Measurements from ENCODE around the gene GUCA1A.
A peak's percentile ranks its signal among the peaks of the same experiment; 100 is the strongest.
"Not testable (repeated sequence)": the region's sequence is repeated elsewhere in the genome, so short reads cannot be mapped to it uniquely, and the experiment has no call there.

Gene GUCA1A

DNA sequence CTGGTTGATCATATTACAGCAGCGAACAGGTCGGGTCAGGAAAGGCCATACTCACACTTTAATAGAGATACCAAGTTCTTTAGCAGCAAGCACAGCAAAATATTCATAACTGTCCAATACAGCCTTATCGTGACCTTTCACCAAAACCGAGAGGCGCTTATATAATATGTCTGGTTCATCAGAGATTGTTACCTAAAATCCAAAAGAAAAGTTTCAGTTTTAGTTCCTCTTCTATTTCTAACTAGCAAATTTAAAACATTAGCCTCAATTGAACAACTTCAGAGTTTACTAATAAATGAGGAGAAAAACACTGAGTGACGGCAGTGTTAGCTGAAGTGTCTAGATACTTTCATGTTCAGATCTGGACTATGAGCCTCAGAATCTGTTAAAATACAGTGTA, 38.6 kb downstream of the GUCA1A start:
- no peak for DNase-seq

DNA sequence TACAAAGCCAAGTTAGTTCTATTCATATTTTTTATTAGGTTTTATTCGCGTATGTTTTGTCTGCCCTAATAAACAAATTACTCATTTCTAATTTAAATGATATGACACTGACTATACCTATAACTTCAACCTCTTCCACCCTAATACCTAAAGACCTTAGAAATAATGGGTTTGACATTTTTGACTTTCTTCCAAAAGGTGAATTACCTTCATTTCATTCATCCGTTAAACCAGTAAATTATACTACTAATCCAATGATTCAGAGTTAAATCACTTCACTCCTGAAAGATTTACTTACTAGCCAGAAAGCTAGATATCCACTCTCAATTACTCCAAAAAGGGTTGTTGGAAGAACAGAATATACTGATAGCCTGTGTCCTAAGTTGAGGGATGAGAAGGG, 39.3 kb downstream of the GUCA1A start:
- DNase-seq, result no peak

DNA sequence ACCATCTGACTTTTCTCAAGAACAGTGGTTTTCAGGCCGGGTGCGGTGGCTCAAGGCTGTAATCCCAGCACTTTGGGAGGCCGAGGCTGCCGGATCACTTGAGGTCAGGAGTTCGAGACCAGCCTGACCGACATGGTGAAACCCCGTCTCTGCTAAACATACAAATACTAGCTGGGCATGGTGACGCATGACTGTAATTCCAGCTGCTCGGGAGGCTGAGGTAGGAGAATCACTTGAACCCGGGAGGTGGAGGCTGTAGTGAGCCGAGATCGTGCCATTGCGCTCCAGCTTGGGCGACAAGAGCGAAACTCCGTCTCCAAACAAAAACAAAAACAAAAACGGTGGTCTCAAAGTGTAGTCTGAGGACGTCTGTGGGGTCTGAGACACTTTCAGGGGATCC, 43.3 kb downstream of the GUCA1A start:
- DNase-seq, result not testable (repeated sequence)

DNA sequence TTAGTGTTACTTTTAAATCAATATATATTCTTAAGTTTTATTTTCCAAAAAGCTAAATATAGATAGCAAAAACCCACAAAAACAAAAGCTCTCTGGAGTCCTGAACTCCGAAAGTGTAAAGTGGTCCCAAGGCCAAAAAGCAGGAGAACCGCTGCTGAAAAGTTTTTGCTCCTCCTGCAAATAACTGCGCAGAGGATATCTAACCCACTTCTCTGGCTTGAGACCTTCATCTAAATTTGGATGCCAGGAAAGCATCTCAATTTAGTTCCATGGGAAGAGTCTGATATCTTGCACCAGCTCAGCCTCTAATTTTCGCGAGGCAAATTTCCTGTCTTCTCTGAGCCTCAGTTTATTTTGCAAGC, 44.0 kb downstream of the GUCA1A start:
- DNase-seq, result no peak

DNA sequence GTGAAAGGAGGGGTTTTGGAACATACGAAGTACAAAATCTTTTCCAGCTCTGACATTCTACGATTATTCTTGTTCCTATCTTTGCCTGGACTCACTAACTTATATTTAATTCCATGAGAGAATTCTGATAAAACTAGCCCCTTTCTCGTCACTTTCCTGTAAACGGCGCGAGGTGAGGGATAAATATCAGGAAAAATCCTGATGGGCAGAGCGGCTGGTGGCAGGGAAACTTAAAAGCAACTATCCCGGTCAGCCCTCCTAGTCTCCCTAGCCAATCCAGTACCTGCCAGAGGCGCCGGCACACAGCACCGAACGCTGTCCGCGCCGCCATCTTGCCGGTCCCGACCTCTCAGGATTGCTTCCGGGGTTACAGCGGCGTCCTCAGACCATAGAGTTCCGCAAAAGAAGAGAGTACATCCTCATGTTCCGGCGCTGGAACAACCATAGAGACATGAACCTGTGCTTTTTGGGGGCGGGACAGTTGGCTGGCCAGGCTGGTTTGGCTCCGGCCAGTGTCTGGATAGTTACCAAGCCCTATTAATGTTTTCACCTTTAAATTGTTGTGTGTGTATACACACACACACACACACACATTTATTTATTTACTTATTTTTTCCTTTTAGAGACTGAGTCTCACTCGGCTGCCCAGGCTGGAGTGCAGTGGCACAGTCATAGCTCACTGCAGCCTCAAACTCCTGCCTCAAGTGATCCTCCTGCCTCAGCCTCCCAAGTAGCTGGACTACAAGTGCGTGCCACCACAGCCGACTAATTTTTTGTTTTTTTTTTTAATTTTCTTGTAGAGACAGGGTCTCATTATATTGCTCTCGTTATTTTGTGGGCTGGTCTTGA, 44.6 kb downstream of the GUCA1A start, which contains the start of gene MRPS10:
TSS of gene MRPS10 (minus strand) at position 343 of the 849 bp plus-strand sequence. CDS start at position 331, 12 bp downstream.
- peak; percentile 63 to 93 for DNase-seq

DNA sequence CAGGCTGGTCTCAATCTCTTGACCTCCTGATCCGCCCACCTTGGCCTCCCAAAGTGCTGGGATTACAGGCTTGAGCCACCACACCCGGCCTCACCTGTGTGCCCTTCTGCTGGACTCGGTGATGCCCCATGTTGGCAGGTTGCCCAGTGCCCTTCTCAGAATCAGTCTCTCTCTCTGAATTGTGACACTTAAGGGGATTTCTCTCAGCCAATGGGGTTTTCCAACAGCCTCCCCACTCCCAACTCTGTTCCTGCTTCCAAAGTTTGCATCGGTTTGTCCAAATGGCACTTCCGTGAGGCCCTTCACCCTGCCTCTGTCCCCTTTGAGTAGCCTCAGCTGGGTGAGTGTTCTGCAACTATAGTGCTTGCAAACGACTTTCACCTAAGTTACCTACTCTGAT, 47.6 kb downstream of the GUCA1A start:
- no peak for DNase-seq

DNA sequence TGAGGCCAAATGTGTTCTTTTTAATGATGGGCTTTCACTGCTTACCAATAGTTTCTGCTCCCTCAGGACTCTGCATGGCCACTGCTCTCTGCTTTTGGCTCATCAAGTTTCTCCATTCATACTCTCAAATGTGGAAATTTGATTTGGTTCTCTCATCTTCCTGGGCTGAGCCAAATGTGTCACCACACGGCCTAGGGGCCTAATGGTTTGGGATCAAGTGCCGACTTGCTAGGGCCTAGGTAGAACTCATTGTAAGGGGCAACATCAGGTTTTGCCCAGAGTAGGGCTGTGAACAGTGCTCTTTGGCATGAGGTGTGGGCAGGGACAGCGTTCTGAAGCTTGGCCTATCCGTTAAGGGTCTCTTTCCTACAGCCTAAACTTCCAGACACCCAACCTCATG, 48.4 kb downstream of the GUCA1A start:
- DNase-seq, result no peak

DNA sequence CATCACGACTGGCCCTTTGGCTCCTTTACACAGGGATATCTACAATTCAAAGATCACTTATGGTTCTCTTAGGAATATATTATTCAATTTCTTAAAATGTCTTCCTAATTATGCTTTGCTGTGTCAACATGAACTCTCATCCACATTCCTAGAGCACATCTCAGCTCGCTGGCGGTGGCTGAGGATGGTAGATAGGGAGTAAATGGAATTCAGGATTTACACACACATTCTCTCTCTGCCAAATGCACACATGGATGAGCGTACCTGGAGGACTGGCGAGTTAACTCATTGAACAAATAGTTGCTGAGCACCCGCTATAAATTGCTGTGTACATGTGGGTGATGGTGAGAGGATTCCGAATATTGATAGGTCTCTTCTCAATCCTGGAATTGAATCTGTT, 49.3 kb downstream of the GUCA1A start:
- no peak for DNase-seq

DNA sequence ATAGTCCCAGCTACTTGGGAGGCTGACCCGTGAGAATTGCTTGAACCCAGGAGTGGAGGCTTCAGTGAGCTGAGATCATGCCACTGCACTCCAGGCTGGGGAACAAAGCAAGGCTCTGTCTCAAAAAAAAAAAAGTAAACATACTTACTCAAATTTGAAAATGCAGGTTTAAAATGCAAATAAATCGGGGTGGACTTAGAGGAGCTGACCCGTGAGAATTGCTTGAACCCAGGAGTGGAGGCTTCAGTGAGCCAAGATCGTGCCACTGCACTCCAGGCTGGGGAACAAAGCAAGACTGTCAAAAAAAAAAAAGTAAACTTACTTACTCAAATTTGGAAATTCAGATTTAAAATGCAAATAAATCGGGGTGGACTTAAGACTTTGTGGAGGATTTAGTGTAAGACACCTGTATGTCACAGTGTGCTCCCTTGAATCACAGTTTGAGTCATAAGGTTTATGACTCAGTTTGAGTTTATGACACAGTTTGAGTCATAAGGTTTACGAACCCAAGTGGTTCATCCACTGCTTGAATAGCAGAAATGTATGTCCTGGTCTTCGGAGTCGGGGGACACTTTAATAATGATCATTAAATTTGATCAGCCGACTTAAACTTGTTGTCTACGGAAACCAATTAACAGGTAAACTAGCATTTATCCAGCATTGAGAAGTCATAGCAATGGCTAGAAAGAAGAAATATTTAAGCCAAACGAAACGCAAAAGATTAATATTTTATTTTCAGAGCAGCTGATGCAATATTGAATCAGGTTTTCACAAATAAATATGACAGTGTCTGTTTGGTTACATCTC, 51.3 kb downstream of the GUCA1A start:
- DNase-seq, result no peak

DNA sequence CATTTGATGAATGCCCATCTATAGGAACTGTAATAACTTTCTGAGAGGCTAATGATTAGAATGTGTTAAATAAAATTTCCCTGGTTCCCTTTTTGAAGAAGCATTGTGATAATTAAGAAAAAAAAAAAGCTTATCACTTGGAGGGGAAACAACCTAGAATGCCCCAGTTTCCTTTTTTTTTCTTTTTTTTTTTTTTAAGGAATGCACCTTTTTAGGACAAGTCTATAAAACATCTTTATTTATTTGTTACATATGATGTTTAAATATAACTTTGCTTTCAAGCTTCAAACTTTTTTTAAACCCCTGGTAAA, 51.8 kb downstream of the GUCA1A start:
- DNase-seq, result no peak

DNA sequence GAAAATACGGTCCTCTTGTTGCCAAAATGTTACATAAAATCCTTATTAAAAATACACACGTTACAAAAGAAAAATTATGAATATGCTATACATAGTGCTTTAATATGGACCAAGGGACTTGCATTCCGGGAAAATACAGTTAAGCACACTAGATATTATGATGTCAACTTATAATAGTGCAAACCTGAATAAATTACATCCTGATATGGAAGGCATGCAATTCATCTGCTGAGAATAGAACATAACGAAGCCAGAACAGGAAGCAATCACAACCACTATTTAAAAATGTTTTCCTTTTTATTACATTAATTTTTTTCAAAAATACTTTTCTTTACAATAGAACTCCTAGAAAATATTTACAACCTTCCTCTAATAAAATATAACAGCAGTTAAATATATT, 52.3 kb downstream of the GUCA1A start:
- no peak for DNase-seq

DNA sequence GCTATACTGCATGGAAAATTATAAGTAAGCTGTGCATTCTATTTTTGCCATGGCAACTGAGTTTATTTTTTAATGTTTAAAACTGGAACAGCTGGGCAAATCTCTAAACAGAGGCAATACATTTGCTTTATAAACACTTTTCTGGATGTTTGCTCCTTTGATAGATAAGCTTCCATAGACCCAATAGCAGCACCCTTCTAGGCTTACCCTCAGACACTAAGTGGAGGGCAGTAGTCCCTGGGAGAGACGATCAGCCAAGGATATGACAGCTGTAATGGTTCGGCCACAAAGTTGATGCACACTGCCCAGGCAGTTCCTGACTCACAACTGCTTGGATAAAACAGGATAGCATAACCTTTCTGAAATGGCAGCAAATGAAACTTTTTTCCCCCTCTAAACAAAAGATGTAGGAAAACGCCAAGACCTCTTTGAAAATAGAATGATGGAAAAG, 53.0 kb downstream of the GUCA1A start:
- DNase-seq, result no peak

DNA sequence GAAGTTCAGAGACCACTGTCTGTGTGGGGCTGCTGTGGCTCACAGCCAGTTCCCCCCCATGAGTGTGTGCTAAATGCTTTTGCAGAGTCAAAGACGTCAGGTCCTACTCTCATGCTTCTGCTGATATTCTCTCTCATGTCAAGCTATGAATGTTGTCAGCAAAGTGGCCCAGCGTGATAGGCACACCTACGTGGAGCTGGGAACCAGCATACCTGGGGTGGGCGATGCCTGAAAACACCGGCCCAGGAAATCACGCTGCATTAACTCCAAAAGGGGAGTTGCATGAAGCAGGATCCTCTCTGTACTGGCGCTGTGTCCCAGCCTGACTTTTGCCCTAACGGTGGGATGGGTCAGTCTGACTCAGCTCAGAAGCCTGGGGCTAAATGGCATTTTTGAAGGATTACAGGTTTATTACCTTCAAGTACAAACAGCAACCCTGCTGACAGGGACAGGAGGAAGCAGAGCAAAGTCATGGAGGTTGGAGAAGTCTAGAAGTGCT, 53.5 kb downstream of the GUCA1A start:
- no peak for DNase-seq

DNA sequence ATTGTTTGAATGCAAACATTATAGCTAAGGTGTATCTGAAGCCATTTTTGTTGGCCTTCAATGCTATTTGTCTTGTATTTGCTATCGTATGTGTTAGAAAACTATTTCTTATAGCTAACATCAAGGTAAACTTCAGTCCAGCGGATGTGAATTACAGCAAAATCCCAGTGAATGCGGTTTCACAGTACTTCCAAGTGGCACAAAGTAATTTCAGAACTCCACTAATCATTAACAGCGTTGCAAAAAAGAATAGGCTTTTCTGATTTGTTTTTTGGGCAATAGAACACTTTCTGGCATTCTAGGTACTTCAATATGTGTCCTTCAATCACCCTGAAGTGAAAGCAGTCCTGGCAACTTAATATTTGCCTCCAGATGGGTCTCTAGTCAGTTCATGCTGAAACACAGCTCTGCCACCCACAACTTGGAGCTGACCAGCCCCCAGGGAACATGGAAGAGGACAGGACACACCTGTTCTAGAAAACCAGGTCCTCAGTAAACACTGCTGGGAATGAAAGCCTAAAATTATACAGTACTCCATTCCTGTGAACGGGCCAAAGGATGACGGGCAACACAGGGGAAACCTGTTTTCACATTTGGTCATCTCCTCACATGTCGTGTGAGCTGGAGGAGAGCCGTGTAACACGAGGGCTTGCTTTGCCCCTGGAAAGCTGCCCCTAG, 54.1 kb downstream of the GUCA1A start:
- DNase-seq, result no peak

DNA sequence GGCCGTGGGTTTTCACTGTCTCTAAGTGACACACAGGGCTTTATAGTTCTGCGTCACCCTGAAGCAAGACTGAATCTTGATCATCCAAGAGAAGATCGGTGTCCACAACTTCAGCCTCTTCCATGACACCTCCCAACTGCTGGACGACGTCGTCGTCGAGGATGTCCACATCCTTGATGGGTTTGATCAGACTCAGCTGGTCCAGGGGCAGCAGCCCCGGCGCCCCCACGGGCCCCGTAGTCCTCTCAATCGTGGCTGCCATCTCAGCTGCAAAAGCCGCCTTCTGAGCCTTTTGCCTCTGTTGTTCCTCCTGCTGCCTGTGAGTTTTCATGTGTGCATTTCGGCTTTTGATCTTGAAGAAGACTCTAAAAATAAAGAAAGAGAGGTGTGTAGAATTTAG, 55.1 kb downstream of the GUCA1A start:
- no peak for DNase-seq

All from bone marrow (tissue), 2 donors.